A549 (cell line): ENCODE results near the gene TPD52L1.

Experiments
- RAD21 ChIP-seq, 2 experiments: fragments of >200 bp in 1 of 2; sonication (Bioruptor Twin) in 1 of 2; formaldehyde crosslinking in 1 of 2; IDR thresholded peaks in 1 of 2; conservative IDR thresholded peaks in 1 of 2; 2 replicates in 1 of 2; 3 replicates in 1 of 2; pipeline ENCODE4 v1.6.1; 2012 to 2018; ENCODE audit warnings: inconsistent platforms in 1 of 2
- SMC3 ChIP-seq: fragments of >200 bp; sonication (Bioruptor Twin); formaldehyde crosslinking; IDR thresholded peaks from 3 replicates; pipeline ENCODE4 v1.6.1; 2018; ENCODE audit warnings: inconsistent platforms
- SREBF2 ChIP-seq: fragments of 450-650 bp; IDR thresholded peaks from 2 replicates; pipeline ENCODE4 v1.6.1; 2014; ENCODE audit warnings: mild to moderate bottlenecking, moderate library complexity
- TF ChIP-seq, protein P1 (sequence below): fragments of >200 bp; sonication (Bioruptor Twin); formaldehyde crosslinking; IDR thresholded peaks from 3 replicates; pipeline ENCODE4 v1.5.1; 2016

DNA sequence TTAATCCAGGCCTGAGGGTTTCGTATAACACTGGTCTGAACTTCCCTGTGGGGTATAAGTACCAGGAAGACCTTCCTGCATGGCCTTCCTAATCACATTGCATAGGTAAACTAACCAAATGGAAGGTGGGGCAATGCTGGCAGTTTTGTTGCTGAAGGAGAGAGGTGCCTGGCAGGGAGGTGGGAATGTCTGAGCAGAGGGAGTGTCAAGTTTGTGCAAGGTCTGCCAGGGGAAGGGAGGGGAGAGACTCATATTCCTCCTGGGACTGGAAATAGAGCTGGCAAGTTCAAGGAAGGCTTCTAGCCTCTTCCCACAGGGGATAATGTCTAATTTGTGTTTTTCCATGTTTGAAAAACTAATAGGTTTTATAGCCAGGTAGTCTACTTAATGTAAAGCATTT lies 77.6 kb downstream of the TPD52L1 start:
- TF ChIP-seq SREBF2 (no peak), SMC3 (no peak), RAD21 (conservative IDR thresholded peaks at IDR 0.05 in 1 of 2, IDR thresholded peaks at IDR 0.05 in 1 of 2) (no peak)
- TF ChIP-seq, protein P1, sequence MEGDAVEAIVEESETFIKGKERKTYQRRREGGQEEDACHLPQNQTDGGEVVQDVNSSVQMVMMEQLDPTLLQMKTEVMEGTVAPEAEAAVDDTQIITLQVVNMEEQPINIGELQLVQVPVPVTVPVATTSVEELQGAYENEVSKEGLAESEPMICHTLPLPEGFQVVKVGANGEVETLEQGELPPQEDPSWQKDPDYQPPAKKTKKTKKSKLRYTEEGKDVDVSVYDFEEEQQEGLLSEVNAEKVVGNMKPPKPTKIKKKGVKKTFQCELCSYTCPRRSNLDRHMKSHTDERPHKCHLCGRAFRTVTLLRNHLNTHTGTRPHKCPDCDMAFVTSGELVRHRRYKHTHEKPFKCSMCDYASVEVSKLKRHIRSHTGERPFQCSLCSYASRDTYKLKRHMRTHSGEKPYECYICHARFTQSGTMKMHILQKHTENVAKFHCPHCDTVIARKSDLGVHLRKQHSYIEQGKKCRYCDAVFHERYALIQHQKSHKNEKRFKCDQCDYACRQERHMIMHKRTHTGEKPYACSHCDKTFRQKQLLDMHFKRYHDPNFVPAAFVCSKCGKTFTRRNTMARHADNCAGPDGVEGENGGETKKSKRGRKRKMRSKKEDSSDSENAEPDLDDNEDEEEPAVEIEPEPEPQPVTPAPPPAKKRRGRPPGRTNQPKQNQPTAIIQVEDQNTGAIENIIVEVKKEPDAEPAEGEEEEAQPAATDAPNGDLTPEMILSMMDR = no peak
